GM19351 (cell line): ENCODE results near the gene FUT1.
"Not testable (repeated sequence)": the region's sequence is repeated elsewhere in the genome, so short reads cannot be mapped to it uniquely, and the experiment has no call there.

ENCODE experiments used
- ATAC-seq: cut with Tn5 transposase; IDR thresholded peaks from one replicate; pipeline ENCODE4 v1.9.1; 2021; ENCODE audit warnings: mild to moderate bottlenecking, moderate library complexity; ENCODE audit not compliant: unreplicated experiment

FUT1 gene

DNA sequence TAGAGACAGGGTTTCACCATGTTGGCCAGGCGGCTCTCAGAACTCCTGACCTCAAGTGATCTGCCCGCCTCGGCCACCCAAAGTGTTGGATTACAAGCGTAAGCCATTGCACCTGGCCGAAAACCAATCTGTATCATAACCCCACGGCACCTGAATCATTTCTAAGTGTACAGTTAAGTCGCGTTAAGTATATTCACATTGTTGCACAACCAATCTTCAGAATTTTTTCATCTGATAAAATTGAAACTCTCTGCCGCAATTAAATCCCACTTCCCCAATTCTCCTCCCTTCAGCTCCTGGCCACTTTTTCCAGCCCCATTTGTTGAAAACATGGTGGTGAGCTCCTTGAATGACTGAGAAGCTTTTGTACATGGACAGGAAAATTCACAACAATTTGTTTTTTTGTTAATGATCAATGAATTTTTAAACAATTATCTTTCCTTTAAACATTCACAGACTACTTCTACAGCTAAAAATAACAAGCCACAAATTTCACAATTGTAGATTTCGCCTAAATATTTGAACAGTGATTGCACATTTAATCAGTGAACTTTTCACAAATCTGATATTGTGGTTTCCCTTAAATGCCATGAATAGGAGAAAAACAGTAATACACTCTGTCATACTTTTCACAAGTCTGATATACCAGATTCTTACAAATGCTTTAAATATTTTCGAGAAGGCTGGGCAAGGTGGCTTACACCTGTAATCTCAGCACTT, 16.7 kb upstream of the FUT1 start:
- ATAC-seq = no peak

DNA sequence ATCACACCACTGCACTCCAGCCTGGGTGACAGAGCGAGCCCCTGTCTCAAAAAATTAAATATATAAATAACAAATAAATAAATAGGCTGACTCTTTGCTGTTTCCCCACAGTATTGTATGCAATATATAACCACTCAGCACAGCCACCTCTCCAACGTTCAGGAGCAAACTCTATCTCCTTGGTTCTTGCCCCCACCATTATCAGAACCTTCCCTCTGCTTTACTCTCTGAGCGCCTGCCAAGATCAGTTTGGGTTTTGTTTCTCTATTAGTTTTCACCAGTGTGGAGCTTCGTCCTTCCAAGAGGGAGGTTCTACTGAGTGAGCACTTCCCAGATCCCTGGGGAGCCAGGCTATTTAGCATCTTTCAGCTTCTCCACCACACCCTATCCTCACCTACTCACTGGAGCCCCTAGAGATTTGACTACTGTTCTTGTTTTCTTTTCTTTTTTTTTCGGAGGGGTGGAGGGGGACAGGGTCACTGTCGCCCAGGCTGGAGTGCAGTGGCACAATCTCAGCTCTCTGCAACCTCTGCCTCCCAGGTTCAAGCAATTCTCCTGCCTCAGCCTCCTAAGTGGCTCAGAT, 15.8 kb upstream of the FUT1 start:
- ATAC-seq = not testable (repeated sequence)

DNA sequence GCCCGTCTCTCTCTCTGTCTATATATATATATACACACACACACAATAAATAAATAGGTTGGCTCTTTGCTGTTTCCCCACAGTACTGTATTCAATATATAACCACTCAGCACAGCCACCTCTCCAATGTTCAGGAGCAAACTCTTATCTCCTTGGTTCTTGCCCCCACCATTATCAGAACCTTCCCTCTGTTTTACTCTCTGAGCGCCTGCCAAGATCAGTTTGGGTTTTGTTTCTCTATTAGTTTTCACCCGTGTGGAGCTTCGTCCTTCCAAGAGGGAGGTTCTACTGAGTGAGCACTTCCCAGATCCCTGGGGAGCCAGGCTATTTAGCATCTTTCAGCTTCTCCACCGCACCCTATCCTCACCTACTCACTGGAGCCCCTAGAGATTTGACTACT, 13.4 kb upstream of the FUT1 start:
- ATAC-seq = not testable (repeated sequence)

DNA sequence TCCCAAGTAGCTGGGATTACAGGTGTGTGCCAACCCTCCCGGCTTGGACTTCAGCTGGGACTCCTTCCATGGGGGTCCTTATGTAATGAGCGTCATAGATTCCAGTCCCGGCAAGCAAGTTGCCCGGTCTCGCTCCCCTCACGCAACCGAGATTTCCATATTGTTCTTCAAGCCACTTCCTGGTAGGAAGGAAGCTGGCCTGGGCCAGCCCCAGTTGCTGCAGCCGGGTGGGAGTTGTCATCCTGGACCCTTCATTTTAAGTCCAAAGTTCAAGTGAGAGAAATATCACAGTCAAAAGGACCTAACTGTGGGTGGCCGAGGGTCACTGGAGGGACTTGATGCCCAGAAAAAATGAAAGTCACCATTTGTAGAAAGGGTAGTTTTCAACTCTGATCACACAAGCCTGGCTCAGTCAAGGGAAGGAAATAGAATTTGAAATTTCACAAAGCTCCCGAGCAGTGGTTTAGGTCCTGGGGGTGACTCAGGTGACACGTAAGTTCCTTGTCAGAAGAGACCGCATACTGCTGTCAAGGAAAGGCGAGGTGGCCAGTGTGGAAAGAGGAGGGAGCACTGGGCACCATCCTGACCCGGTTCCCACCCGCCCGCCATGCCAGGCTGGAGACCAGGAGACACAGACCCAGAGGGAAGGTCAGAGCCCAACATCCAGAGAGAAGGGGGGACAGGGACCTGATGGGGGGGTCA, 8.2 kb upstream of the FUT1 start:
- no peak for ATAC-seq

DNA sequence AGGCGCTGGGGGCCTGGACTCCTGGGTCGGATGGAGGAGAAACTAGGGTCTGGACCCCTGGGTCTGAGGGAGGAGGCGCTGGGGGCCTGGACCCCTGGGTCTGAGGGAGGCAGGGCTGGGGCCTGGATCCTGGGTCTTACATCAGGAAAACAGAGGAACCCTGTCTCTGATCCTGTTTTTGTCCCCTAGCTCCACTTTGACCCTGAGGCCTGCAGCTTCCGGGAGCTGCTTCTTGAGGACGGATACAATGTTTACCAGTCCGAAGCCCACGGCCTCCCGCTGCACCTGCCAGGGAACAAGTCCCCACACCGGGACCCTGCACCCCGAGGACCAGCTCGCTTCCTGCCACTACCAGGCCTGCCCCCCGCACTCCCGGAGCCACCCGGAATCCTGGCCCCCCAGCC, 5.3 kb upstream of the FUT1 start:
- ATAC-seq = no peak

DNA sequence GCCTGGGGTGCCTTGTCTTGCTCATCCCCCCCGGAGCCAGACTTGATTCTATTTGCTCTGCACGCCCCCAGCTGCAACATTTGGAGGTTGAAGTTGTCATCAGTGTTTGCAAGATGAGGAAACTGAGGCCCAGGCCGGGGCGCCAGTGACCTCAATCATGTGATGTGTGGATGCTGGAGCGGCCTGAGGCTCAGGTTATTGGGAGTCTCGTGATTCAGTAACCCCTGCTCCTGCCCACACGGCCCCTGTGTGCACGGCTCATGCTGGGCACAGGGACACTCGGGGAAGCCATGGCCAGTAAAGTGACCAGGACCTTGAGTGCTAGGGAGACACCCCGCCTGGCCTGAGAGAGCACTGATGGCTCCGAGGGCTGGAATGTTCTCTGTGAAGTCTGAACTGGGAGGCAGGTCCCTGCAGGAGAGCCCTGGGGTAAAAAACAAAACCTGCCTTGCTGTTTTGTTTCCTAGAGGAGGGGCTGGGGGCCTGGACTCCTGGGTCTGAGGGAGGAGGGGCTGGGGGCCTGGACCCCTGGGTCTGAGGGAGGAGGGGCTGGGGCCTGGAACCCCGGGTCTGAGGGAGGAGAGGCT, 4.7 kb upstream of the FUT1 start:
- ATAC-seq = no peak

DNA sequence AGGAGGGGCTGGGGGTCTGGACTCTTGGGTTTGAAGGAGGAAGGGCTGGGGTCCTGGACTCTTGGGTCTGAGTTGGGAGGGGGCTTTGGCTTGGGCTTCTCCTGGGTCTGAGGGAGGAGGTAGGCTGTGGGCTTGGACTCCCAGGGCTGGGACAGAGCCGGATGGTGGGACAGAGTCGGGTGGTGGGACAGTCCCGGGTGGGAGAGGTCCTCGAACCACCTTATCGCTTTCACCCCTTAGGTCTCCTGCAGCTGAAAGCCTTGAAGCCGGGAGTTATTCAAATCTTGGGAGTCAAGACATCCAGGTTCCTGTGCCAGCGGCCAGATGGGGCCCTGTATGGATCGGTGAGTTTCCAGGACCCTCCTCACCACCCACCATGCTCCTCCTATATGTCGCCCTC, 4.2 kb upstream of the FUT1 start:
- no peak for ATAC-seq

DNA sequence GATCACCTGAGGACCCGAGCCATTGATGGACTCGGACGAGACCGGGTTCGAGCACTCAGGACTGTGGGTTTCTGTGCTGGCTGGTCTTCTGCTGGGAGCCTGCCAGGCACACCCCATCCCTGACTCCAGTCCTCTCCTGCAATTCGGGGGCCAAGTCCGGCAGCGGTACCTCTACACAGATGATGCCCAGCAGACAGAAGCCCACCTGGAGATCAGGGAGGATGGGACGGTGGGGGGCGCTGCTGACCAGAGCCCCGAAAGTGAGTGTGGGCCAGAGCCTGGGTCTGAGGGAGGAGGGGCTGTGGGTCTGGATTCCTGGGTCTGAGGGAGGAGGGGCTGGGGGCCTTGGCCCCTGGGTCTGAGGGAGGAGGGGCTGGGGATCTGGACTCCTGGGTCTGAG, 3.8 kb upstream of the FUT1 start:
- ATAC-seq = no peak

DNA sequence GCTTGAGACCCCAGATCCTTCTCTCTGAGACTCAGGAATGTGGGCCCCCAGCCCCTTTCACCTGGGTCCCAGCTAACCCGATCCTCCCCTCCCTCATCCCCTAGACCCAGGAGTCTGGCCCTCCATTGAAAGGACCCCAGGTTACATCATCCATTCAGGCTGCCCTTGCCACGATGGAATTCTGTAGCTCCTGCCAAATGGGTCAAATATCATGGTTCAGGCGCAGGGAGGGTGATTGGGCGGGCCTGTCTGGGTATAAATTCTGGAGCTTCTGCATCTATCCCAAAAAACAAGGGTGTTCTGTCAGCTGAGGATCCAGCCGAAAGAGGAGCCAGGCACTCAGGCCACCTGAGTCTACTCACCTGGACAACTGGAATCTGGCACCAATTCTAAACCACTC, 3.3 kb upstream of the FUT1 start:
- no peak for ATAC-seq

DNA sequence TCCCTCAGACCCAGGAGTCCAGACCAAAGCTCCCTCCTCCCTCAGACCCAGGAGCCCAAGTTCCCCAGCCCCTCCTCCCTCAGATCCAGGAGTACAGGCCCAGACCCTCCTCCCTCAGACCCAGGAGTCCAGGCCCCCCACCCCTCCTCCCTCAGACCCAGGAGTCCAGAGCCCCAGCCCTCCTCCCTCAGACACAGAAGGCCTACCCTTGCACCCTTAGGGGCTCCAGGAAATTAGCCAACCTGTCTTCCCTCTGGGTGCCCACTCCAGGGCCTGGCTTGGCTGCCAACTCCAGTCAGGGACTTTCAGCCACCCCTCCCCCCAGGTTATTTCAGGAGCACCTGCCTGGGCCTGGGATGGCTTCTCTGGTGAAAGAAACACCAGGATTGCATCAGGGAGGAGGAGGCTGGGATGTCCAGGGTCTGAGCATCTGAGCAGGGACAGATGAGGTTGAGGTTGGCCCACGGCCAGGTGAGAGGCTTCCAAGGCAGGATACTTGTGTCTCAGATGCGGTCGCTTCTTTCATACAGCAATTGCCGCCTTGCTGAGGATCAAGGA, 2.7 kb upstream of the FUT1 start, which contains the start of gene FGF21:
FGF21 (plus strand) TSS at position 441 of the 558 bp plus-strand sequence. CDS start 713 bp downstream, outside the sequence.
- no peak for ATAC-seq

DNA sequence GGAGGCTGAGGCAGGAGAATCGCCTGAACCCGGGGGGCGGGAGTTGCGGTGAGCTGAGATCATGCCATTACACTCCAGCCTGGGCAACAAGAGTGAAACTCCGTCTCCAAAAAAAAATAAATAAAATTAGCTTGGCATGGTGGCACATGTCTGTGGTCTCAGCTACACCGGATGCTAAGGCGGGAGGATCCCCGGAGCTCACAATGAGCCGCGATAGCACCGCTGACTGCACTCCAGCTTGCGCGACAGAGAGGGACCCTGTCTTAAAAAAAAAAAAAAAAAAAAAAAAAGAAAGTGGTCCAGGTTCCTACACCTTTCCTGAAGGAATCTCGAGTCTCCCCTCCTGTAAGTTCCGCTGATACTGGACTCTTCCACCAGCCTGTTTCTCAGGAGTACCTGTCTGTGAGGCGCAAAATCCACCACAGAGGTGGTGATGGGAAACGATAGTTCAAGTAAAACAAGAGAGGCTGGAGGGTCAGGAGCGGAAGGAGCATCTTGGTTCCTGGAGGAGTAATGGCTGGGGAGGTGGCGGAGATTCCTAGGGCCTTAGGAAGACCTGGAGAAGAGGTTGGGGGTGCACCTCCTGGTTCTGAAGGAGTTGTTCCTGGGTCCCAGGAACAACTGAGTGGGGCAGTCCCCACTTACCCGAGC, 471 bp downstream of the FUT1 start:
- ATAC-seq = no peak

DNA sequence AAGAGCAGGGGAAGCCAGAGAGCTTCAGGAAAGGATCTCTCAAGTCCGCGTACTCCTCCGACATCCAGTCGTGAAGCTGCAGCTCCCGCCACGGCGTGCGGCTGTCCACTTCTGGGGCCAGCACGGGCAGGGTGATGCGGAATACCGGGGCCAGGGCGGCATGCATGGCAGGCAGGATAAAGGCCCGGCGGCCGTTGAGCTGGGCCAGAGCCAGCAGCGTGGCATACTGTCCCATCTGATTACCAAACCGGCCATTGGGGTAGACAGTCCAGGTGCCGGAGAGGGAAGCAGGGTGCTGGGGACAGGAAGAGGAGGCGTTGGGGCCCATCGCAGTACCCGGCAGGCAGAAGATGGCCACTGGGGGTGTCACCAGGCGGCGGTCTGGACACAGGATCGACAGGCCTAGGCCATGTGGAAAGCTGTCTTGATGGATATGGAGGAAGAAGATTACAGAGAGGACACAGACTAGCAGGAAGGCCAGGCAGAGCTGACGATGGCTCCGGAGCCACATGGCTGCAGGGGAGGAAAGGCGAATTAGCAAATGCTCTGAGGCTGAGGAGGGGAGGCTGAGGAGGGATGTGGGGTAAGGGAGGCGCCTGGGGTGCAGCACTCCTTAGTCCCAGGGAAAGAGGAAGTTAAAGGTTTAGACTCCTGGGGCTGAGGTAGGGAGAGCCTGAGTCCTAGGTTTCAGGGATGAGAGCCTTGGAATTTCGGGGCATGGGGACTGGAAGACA, 1.5 kb downstream of the FUT1 start:
- no peak for ATAC-seq

DNA sequence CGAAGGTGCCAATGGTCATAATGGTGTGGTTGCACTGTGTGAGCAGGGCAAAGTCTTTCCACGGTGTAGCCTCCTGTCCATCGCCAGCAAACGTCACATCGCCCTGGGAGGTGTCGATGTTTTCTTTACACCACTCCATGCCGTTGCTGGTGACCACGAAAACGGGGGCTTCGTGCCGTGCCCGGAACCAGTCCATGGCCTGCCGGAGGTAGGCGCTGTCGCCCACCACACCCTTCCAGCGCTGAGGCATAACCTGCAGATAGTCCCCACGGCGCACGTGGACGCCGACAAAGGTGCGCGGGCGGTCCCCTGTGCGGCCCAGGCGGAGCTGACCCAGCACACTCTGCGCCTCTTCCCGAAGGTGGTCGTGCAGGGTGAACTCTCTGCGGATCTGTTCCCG, 2.1 kb downstream of the FUT1 start:
- no peak for ATAC-seq

DNA sequence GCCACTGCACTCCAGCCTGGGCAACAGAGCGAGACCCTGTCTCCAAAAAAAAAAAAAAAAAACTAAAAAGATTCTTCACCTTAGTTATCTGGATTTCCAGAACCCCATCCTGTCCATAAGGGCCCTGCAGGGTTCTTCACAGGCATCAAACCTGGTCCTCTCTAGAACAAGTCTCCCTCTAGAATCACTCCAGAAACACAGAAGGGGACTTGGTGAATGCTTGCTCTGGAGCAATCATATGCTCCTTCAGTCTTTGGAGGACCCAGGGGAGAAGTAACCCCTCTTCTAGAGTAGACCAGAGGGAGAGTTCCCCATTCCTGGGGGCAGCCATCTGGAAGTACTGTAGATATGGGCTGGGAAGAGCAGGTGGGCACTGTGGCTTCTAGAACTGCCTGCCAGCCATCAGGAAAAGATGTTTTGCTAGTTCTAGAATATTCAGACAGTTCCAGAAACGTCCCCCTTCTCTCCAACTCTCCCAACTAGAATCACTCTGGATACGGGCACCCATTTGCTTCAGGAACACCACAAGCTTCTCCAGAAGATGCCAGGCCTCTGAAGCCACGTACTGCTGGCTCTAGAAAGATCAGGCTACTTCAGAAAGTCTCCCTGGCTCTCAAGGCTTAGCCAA, 2.8 kb downstream of the FUT1 start:
- no peak for ATAC-seq

DNA sequence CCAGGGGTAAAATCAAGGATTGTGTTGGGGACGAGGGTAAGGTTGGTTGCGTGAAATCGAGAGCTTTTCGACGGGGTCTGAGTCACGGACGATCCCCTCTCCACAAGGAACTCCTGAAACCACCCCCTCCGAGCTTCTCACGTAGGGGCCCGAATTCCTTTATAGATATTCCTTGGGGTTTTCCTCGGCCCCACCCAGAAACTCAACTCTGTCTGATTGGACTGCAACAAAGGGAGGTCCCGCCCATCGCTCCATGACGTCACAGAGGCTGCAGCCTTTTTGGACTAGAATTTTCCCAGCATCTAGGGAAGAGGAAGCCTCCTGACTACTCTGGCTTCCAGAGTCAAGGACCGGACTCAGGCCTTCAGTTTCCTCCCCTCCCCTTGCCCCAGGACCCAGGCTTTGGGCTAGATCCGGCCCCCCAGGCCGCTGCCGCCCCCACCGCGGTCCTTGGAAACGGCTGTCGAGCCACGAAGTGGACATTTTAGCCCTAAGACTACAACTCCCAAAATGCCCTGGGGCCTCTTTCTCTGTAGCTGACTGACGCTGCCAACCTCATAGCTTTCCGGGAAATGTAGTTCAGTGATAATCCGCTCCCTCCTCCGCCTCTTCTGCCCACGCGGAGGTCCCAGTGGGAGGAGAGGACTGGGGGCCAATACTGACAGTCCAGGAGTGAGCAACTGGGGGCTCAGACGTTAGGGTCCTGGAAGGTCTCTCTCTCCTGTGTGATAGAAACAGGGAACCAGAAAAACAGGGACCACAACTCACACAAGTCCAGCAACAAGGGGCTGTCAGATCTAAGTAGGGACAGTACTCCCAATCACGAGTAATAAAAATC, 5.5 kb downstream of the FUT1 start, which contains the start of gene IZUMO1:
IZUMO1 (minus strand) TSS at position 172 of the 838 bp plus-strand sequence. CDS start 1,050 bp downstream, outside the sequence.
- no peak for ATAC-seq

DNA sequence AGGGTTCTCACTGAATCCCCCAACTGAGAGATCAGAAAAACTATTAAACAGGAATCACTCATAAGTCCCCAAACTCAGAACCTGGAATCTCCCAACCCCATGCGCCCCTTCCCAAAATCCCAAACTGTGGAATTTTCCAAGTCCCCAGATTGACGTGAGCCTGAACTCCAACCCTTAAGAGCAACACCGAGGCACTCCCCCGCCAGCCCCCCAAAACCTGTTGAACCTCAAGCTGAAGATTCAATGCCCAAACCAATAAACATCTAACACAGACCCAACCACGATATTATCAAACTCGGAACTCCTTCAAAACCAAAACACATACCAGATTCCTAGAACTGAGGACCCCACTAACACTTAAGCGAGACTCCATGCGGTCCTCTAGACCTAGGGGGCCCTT, 6.3 kb downstream of the FUT1 start:
- no peak for ATAC-seq

DNA sequence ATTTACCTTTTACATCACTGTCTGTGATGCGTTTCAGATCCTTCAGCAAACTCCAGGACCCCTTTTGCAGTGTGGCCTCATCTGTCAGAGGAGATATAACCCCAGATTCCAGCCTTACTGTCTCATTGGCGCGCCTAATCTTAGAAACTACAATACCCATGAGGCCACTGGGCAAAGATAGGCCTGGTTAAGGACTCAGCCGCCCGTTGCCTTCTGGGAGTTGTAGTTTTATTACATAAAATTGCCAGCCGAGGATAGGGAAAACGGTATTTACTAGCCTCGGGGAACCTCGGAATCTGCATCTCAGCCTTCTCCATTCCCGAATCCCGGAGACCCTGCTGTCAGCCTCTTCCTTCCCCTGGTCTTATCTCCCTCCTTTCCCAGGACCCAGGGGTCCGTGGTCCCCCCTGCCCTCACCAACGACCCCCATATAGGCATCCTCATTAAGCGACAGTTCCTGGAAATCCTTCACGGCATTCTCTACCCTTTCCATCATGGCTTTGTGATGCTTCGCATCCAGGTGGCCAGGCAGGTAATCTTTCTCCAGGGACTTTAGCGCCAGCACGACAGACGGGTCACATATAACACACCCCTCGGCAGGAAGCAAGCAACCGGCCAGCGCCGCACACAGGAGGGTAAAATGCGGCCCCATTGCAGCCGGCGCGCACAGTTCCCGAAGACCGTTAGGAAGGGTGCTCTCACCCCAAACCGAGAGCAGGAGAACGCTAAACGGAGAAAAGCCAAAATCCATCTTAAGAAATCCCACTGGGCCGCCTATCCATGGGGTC, 7.0 kb downstream of the FUT1 start:
- ATAC-seq = no peak

DNA sequence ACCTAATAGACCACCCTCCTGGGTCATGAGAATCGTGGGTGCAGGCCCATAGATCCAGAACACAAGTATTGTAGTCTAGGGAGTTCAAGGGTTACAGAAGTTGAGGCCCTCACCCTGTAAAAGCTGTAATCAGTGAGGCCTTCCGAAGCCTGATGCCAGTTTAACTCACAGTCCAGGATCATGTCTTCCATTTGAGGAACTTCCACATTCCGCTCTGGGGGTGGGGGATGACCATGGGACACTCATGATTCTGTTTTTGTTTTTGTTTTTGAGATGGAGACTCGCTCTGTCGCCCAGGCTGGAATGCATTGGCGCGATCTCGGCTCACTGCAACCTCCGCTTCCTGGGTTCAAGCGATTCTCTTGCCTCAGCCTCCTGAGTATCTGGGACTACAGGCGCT, 10.3 kb downstream of the FUT1 start:
- ATAC-seq = no peak
